RPMI7951 (cell line): Measurements from ENCODE around the gene GRB10. TPM values are rescaled to one million over a fixed set of nuclear protein-coding genes. Genes with fewer than 3 reads are reported as not detected.

Source experiments
- DNase-seq: peaks from one replicate; pipeline ENCODE4 v3.0.0-alpha.2; 2012; ENCODE audit warnings: low read depth
- total RNA-seq: library from RNA; depleted of rRNA; stranded (reverse); fragments of >200 nt; shearing (Covaris generic); gene quantifications from 2 replicates; pipeline ENCODE4 v1.2.3, GENCODE V29; 2014

The GRB10 gene
- total RNA-seq, 1 experiment from 2014 or later: 51.7 TPM

DNA sequence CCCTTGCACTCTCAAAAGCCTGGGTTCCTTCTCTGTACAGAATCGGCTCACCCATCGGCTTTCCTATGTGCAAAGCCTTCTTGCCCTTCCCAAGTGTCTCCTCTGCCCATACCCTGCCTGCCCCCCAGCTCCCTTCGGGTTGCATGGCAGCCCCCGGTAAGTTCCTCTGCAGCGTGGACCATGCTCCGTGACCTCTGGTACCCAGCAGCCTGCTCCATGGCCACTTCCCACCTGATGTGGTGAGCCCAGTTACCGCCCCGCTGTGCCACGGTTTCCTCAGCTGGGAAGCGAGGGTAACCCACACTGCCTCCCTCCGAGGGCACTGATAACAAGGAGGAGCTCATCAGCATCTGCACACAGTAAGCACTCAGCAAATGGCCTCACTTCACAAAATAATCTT, 110.7 kb downstream of the GRB10 start:
- no peak for DNase-seq

- DNase-seq: no peak
These were observed 111.3 kb downstream of the GRB10 start for GRCh38 chr7:50671386-50671785.

DNA sequence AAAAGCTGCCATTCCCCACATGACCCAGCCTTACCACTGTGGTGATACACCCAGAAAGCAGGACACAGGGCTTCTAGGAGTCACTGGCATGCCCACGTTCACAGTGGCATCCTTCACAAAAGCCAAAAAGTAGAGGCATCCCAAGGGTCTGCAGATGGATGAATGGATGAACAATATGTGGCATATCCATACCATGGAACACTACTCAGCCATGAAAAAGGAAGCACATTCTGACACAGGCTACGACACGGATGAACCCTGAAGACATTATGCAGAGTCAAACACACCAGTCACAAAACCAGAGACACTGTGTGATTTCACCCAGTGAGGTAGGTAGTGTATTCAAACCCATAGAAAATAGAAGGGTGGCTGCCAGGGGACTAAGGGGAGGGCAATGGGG, 112.8 kb downstream of the GRB10 start:
- no peak for DNase-seq

DNA sequence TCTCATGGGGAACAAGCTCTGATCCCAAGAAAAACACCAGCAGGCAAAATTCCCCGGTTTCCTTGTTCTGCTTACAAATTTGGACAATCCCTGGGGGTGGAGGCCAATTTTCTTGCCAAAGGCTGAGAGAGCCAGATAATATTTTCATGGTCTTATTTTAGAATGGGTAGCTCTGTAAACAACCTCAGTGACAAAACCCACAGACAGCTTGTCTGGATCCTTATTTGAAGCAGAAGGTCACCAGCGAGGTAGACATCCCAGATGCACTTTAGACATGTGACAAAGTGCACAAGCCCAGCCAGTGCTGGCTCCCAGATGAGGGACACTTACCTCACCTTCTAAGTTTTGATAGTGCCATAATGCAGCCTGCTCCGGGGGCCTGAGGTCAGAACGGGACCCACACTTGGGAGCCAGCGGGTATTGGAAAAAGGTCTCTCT, 114.9 kb downstream of the GRB10 start:
- DNase-seq: peak; percentile 80

DNA sequence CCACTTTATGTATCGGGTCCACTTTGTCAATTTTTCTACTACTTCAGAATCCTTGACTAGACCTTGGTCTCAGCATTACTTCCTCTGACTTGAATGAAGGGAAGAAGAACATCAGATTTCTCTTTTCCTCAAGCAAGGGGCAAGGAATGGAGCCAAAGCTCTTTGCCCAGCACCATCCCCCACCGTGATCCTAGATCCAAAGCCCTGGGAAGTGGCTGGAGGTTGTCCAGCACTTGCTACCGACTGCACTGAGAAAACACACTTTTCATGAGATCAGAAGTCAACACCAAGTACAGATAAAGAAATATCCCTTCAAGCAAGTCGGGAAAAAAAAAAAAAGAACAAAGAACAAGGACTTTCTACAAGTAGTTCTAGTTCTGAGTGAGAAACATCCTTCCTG, 115.4 kb downstream of the GRB10 start:
- peak; percentile 73 for DNase-seq

GRCh38 chr7:50666124-50666496, 116.6 kb downstream of the GRB10 start:
- no peak for DNase-seq

DNA sequence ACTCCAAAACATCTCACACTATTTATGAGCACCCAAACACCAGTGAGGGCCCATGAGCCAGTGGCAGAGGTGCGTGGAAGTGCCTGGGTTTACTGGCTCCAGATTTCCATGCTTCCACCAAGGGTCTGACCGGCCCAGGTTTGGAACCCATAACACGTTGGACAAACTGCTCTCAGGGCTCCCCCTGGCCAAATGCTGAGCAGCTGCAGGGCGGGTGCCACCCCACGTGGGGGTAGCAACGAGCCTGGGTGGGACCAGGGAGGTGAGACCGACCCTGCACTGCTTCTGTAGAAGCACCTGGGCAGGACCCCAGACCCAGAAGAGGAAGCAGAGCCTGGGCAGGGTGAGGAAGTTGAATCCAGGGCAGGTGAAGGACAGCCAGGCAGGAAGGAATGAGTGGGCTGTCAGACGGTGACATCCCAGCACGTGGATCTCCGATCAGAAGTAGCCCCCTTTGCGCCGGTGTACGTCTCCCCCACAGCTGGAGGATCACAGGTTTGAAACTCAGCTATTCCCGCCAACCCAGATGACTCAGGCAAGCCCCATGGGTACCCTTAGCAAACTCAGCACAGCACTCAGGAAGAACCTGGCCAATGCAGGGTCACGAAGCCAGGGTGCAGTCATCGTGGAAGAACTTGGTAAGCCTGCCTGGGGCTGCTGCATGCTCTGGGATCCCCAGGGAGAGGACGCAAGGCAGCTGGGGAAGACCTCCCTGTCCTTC, 117.1 kb downstream of the GRB10 start:
- DNase-seq: peak; percentile 87

DNA sequence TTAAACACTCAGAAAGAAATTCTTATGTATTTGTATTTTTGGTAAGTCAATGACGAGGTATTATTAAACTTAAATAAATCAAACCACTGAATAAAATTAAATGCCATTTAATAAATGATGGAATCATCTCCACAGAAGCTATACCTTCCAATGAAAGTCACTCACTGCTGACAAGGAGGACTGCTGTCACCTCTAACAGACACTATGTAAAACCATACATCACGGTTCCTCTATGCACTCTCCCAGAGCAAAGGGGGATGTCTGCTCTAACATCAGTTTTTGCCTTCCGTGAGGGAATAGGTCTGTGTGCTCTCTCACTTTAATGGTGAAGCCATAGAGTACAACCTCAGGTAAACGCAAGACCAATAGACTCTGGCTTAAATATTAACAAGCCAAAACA, 117.8 kb downstream of the GRB10 start:
- no peak for DNase-seq

- peak; percentile 100 for DNase-seq
These were observed 118.2 kb downstream of the GRB10 start for GRCh38 chr7:50664461-50664922.

DNA sequence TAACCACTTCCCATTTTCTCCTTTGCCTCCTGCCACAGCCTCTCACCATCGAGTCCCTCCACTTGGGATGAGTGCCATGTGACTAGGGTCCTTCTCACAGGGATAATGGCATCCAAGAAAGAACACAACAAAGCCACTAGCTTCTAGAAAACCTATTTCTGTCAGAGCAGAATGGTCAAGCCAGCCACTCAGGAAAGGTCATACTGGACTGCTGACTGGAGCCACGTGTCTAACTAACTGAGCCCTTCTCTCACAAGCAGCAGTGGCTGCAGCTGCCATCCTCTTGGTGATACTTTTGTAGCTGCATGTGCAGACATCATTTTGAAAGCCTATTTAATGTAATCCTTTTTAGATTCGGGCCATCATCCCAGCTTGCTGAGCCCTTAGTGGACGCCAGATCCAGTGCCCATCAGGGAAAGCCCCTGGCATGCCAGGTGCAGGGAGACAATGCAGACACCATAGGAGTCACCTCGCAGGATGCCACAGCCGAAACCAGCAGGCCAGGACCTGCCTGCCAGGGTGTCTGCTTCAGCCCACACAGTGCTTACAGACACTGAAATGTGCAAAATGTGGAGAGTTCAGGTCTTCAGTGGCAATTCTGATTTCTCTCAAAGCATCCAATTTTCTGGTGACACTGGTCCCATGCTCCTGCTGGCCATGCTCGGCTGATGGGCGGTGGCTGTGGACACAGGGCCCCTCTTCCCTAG, 119.1 kb downstream of the GRB10 start:
- no peak for DNase-seq

- no peak for DNase-seq
These were observed 119.7 kb downstream of the GRB10 start for GRCh38 chr7:50662996-50663395.

DNA sequence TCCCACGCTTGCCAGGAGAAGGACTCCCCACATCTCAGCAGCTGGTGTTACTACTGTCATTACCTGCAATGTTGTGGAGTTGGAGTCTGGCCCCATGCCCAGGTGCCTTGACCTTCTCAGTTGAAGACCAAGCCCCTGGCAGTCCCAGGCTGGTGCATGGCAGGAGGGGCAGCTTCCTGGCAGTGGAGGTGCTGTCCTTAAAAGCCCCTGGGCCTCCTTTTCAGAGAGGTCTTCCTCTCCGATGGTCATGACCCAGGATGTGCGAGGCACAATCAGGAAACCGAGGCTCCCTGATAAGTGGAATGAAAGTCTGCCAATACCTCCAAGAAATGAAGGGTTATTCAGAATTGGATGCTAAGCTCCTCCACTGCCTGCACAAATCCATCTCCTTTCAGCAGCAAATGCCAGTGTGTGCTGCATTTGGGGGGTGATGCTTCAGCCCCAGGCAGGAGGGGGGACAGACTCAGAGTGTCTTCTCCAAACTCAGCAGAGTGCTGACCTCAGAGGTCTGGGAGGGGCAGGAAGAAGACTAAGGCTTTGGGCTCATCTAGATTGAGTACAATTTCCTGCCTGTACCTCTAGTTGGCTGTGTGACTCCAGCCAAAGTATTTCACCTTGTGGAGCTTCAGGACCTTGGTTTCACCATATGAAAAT, 120.5 kb downstream of the GRB10 start:
- peak; percentile 50 for DNase-seq

DNA sequence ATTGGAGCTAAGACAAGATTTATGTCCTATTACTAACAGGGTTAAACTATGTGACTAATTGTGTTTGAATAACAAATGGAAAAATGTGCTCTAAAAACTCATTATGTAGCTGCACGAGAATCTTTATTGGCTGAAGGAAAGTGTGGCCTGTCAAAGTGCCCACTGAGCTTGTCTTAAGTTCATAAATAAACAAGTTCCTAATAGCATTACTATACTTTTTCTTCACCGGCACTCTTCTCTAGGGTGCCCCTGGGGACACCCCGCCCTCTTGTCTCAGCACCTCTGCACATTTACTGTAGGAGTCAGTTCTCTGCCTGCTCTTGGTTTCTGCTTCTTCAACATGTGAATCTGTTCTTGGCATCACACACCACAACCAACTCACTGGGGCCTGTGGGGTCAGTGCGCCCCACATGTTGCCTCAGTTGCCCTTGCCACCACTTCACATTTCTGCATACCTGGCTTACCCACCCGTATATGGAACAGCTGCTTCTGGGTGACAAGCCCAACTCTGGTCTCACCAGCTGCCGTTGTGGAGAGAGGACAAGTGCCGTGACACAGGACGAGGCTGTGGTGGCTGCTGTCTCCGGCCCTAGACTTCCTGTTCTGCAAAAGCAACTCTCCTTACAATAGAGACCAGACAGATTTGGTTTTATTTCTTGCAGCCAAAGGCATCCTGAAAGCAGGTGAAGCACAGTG, 121.2 kb downstream of the GRB10 start:
- no peak for DNase-seq

GRCh38 chr7:50660830-50661175, 121.9 kb downstream of the GRB10 start:
- DNase-seq: no peak

DNA sequence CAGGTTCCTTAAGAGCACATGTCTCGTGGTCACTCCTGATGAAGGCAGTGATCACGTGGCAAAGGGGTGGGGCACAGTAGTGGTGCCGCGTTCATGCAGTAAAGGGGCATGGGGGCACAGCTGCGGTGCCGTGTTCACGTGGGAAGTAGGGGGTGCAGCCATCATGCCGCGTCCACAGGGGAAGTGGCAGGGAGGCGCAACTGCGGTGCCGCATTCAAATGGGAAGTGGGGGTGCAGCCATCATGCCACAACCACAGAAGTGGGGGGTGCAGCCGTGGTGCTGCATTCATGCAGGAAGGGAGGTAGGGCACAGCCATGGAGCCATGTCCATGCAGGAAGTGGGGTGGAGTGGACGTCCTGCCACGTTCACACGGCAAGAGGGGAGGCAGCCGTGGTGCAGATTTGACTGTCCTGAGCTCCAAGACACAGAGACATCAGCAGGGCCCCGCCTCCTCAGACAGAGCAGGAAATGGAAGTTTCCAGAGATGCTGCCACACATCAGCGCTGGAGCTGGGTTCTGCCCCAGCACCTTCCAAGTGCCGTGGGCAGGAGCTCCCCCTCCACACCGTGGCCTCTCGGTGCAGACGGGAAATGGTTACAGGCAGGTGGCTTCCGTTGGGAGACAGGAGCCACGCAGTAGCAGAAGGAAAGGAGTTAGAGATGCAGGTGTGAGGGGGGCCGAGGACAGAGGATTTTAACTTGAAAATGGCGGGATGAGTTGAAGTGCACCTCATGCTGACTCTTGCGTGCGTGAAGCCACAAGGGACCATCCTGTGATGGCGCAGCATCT, 122.5 kb downstream of the GRB10 start:
- DNase-seq: no peak

DNA sequence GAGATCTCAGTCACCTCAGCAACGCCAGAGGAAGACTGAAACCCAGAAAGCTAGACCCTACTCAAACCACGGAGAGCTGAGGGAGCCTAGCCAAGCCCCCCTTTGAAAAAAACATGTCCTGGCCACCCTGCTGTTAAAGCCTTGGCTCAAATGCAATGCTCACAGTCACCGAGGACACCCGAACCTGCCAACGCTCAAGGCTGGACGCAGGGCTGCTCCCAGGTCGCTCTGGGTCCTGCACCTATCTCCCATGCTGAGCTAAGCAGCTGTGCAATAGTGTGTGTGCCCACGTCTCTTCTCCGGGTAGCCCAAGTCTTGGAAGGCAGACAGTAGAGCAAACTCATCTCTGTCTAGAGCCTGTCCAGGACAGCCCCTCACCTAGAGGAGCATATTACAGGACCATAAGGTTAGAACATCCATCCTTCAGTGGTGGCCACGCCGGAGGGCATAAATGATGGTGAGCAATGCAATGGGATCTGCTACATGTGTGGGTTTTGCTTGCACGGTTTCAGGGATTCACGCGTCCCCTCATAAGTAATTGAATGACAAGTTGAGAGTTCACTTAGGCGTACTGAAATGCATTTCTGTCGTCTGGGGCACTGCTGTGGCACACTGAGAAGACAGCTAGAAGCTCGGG, 123.2 kb downstream of the GRB10 start:
- DNase-seq: no peak

GRCh38 chr7:50658696-50659095, 124.0 kb downstream of the GRB10 start:
- DNase-seq: no peak

GRCh38 chr7:50657912-50658311, 124.8 kb downstream of the GRB10 start:
- DNase-seq: no peak

DNA sequence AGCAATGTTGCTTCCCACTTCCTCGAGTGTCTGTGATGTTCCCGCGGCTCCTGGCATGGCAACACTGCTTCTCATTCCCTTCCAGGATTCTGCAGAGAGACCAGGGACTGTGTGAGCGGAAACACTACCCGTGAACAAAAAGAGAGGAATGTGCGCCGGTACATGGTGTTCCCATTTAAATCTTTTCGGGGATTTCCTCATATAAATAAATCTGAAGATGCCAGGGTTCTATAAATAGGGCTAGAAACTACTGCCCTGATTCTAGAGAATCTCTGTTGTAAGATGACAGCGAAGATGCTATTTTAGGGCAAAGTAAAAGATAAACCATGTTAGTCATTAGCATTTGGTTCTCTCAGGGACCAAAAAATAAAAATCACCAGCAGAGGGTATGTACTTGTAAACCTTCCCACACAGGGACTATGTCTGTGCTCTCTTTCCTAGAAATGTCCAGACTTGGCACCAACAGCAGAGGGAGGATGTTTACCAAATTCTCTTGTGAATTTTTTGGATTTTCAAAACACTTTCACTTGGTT, 125.3 kb downstream of the GRB10 start:
- peak; percentile 52 for DNase-seq

DNA sequence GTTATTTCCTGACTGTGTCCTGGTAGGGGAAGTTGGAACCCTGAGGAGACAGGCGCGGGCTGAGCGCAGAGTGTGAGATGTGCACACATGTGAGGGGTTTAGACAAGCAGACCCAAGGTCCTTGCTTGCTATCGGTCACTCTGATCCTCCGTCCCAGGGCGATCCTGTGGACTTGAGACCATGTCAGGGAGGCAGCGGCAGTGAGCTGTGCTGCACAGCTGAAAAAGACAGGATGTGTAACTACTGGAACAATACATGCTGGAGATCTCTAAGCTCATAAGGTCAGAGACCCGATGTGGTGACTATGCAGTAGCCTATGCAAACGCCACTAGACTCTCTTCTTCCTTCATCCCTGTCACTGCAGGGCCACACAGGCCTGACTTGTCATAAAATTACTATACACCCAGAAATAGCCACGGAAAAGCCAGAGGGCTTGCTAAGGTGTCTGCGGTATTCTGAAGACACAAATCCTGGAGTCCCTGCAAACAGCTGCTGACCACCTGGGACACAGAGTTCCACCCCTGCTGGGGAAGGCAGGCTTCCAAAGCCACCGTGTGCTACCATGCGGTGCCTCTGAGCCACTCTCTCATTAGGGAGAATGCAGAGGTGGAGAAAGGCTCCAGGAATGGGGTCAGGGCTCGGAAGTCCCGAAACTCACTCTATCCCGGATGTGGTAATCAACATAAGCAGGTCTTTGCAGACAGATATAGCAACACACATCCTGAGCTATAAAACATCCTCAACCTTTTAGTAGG, 126.4 kb downstream of the GRB10 start:
- DNase-seq: peak; percentile 65
